Liver (tissue), 9 donors: ENCODE results near the gene MYO15A. TPM values are rescaled to one million over a fixed set of nuclear protein-coding genes. Genes with fewer than 3 reads are reported as not detected.

ENCODE experiments used
- DNase-seq: peaks from one replicate; pipeline ENCODE4 v3.0.0-alpha.2; 2017; ENCODE audit warnings: low spot score
- H3K27ac ChIP-seq, 2 donors: one replicate each; pipeline ENCODE4 v1.7.0; 2013; ENCODE audit warnings: inconsistent platforms in 2 of 2, low read length in 2 of 2, control low read depth in 1 of 2, low read depth in 1 of 2, mild to moderate bottlenecking in 1 of 2
- H3K27me3 ChIP-seq, 4 donors: one replicate each; pipeline versions ENCODE4 v1.6.1 to v1.7.0; 2013; ENCODE audit warnings: low read length in 3 of 4, inconsistent platforms in 1 of 4, mild to moderate bottlenecking in 1 of 4, moderate library complexity in 1 of 4; ENCODE audit not compliant: control insufficient read depth in 4 of 4, insufficient read depth in 4 of 4
- H3K36me3 ChIP-seq, 4 donors: one replicate each; pipeline versions ENCODE4 v1.6.1 to v1.7.0; 2013; ENCODE audit warnings: low read length in 3 of 4, mild to moderate bottlenecking in 3 of 4, low read depth in 1 of 4, moderate library complexity in 1 of 4; ENCODE audit not compliant: control insufficient read depth in 4 of 4, insufficient read depth in 3 of 4
- H3K4me1 ChIP-seq, 4 donors: one replicate each; pipeline versions ENCODE4 v1.6.1 to v1.7.0; 2013; ENCODE audit warnings: low read length in 3 of 4, mild to moderate bottlenecking in 3 of 4, moderate library complexity in 1 of 4; ENCODE audit not compliant: control insufficient read depth in 4 of 4, insufficient read depth in 4 of 4
- H3K4me3 ChIP-seq, 3 donors: one replicate each; pipeline versions ENCODE4 v1.6.1 to v1.7.0; 2013; ENCODE audit warnings: low read length in 3 of 3, control low read depth in 1 of 3, low read depth in 1 of 3, mild to moderate bottlenecking in 1 of 3
- H3K9ac ChIP-seq, 2 donors: one replicate each; pipeline ENCODE4 v1.7.0; 2013; ENCODE audit warnings: low read length in 2 of 2, mild to moderate bottlenecking in 2 of 2, moderate library complexity in 2 of 2, control low read depth in 1 of 2, low read depth in 1 of 2
- H3K9me3 ChIP-seq, 4 donors: one replicate each; pipeline versions ENCODE4 v1.6.1 to v1.7.0; 2013; ENCODE audit warnings: low read length in 3 of 4; ENCODE audit not compliant: control insufficient read depth in 4 of 4
- EGR1 ChIP-seq, 2 donors: IDR thresholded peaks; 2 replicates each; pipeline ENCODE4 v1.6.1; 2016 to 2018; ENCODE audit warnings: antibody characterized with exemption in 2 of 2, low read depth in 2 of 2
- FOXA1 ChIP-seq: IDR thresholded peaks from 2 replicates; pipeline ENCODE4 v1.6.1; 2016; ENCODE audit warnings: antibody characterized with exemption
- FOXA2 ChIP-seq: IDR thresholded peaks from 2 replicates; pipeline ENCODE4 v1.6.1; 2016; ENCODE audit warnings: antibody characterized with exemption
- GABPA ChIP-seq, 2 donors: IDR thresholded peaks in 1 of 2; conservative IDR thresholded peaks in 1 of 2; 2 replicates each; pipeline ENCODE4 v1.6.1; 2016; ENCODE audit warnings: antibody characterized with exemption in 2 of 2, mild to moderate bottlenecking in 1 of 2, moderate library complexity in 1 of 2
- HNF4G ChIP-seq: IDR thresholded peaks from 2 replicates; pipeline ENCODE4 v1.6.1; 2016; ENCODE audit warnings: antibody characterized with exemption
- RXRA ChIP-seq, 2 donors: IDR thresholded peaks; 2 replicates each; pipeline ENCODE4 v1.6.1; 2017 to 2018; ENCODE audit warnings: antibody characterized with exemption in 2 of 2, mild to moderate bottlenecking in 1 of 2
- SP1 ChIP-seq: IDR thresholded peaks from 2 replicates; pipeline ENCODE4 v1.6.1; 2018; ENCODE audit warnings: antibody characterized with exemption, mild to moderate bottlenecking
- TAF1 ChIP-seq: conservative IDR thresholded peaks from 2 replicates; pipeline ENCODE4 v1.6.1; 2016; ENCODE audit warnings: antibody characterized with exemption, mild to moderate bottlenecking
- WGBS: extraction: QIAGEN DNeasy Blood & Tissue Kit; methylation state at CpG from one replicate; pipeline ENCODE4 v1.1.7; 2013; 5-methylcytosine and 5-hydroxymethylcytosine counted together
- polyA plus RNA-seq, 2 donors: library from polyadenylated mRNA; stranded (reverse) in 1 of 2; unstranded in 1 of 2; fragments of 200-250 nt in 1 of 2; fragments of >200 nt in 1 of 2; fragmentation: Nextera tagmentation in 1 of 2; extraction: Ambion mirVana in 1 of 2; gene quantifications; one replicate each; pipeline versions ENCODE4 v1.2.1 to v1.2.3, GENCODE V29; 2013 to 2015
- total RNA-seq, 2 donors: library from RNA; depleted of rRNA; stranded (reverse); fragments of >200 nt; gene quantifications; one replicate each; pipeline ENCODE4 v1.2.3, GENCODE V29; 2014
- TF ChIP-seq, protein P1 (sequence below): IDR thresholded peaks from 2 replicates; pipeline ENCODE4 v1.6.1; 2016; ENCODE audit warnings: antibody characterized with exemption
- TF ChIP-seq, protein P2 (sequence below): IDR thresholded peaks from 2 replicates; pipeline ENCODE4 v1.6.1; 2016; ENCODE audit warnings: antibody characterized with exemption
- TF ChIP-seq, protein P3 (sequence below): IDR thresholded peaks from 2 replicates; pipeline ENCODE4 v1.6.1; 2016; ENCODE audit warnings: antibody characterized with exemption
- TF ChIP-seq, protein P4 (sequence below): IDR thresholded peaks from 2 replicates; pipeline ENCODE4 v1.6.1; 2016; ENCODE audit warnings: antibody characterized with exemption, mild to moderate bottlenecking
- donor health status: healthy.
- donor health status: healthy.
- donor health status: healthy.
- donor health status: healthy.
- donor health status: healthy.

Gene MYO15A
- total and polyA plus RNA-seq, 4 donors, result 0.15 to 2.9 (median 0.97) TPM

DNA sequence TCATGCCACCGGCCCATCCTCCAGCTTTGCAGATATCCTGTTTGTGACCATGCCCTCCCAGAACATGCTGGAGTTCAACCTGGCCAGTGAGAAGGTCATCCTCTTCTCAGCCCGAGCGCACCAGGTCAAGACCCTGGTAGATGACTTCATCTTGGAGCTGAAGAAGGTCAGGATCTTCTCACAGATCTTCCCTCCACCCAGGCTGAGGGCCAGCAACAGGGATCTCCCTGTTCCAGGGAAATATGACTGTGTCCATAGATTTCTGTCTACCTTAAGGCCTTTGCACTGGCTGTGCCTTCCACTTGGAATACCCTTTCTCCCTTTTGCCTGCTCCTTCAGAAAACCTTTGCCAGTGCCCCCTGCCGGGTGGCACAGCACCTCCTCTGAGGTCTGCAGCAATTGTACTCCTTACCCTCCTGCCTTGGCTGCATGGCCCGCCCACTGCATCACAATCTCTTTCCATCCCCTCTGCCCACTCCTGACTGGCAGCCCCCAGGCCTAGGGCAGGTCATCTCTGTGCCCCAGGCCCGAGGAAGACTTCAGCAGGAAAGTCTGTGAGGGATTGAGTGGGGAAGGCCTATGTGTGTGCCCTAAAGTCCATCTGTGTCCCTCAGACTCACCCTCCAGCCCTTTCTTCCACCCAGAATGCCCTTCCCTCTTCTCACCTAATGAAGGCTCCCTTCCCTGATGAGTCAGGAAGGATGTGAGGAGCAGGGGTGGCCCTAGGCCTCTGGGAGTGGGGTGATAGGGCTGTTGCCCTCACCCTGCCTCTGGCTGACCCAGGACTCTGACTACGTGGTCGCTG, 47.8 kb downstream of the MYO15A start:
- H3K27me3 ChIP-seq, result no peaks in the 10 kb centered on the region
- TF ChIP-seq SP1 (no peak), FOXA2 (no peak), RXRA (IDR thresholded peaks at IDR 0.05) (no peak)
- TF ChIP-seq, protein P1, sequence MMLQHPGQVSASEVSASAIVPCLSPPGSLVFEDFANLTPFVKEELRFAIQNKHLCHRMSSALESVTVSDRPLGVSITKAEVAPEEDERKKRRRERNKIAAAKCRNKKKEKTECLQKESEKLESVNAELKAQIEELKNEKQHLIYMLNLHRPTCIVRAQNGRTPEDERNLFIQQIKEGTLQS, result no peak
- TF ChIP-seq, protein P2, sequence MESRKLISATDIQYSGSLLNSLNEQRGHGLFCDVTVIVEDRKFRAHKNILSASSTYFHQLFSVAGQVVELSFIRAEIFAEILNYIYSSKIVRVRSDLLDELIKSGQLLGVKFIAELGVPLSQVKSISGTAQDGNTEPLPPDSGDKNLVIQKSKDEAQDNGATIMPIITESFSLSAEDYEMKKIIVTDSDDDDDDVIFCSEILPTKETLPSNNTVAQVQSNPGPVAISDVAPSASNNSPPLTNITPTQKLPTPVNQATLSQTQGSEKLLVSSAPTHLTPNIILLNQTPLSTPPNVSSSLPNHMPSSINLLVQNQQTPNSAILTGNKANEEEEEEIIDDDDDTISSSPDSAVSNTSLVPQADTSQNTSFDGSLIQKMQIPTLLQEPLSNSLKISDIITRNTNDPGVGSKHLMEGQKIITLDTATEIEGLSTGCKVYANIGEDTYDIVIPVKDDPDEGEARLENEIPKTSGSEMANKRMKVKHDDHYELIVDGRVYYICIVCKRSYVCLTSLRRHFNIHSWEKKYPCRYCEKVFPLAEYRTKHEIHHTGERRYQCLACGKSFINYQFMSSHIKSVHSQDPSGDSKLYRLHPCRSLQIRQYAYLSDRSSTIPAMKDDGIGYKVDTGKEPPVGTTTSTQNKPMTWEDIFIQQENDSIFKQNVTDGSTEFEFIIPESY, result no peak
- no peaks in the 10 kb centered on the region for H3K36me3 ChIP-seq
- no peak overlapping the region for H3K27ac ChIP-seq
- 83% methylated on average over 8 of the region's 8 CpGs for WGBS
- H3K9me3 ChIP-seq, result no peaks in the 10 kb centered on the region
- DNase-seq, result no peak
- H3K4me3 ChIP-seq, result no peak overlapping the region
- no peak overlapping the region for H3K9ac ChIP-seq
- peaks cover 2 to 9% (median 3%) of the 10 kb centered on the region in 4 donors for H3K4me1 ChIP-seq

DNA sequence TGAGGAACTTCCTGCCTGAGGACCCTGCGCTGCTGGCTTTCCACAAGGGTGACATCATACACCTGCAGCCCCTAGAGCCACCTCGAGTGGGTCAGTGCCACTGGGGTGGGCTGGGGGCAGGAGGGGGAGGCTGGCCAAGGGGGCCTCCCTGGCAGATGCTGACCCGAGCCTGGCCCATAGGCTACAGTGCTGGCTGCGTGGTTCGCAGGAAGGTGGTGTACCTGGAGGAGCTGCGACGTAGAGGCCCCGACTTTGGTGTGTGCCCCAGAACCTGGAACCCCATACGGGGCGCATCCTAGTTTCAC, 48.4 kb downstream of the MYO15A start:
- Histone ChIP-seq H3K9ac (no peak overlapping the region), H3K27ac (no peak overlapping the region), H3K4me3 (no peak overlapping the region), H3K27me3 (no peaks in the 10 kb centered on the region), H3K36me3 (no peaks in the 10 kb centered on the region), H3K4me1 (peaks cover 2 to 9% (median 3%) of the 10 kb centered on the region in 4 donors), H3K9me3 (no peaks in the 10 kb centered on the region)
- DNase-seq, result no peak
- TF ChIP-seq, protein P3, sequence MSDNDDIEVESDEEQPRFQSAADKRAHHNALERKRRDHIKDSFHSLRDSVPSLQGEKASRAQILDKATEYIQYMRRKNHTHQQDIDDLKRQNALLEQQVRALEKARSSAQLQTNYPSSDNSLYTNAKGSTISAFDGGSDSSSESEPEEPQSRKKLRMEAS, result no peak
- TF ChIP-seq EGR1 (IDR thresholded peaks at IDR 0.05; ENCODE audit: low read depth in 2 of 2) (no peak), TAF1 (no peak), FOXA2 (no peak), FOXA1 (no peak), GABPA (IDR thresholded peaks at IDR 0.05 in 1 of 2, conservative IDR thresholded peaks at IDR 0.05 in 1 of 2) (no peak), HNF4G (no peak)
- TF ChIP-seq, protein P4, sequence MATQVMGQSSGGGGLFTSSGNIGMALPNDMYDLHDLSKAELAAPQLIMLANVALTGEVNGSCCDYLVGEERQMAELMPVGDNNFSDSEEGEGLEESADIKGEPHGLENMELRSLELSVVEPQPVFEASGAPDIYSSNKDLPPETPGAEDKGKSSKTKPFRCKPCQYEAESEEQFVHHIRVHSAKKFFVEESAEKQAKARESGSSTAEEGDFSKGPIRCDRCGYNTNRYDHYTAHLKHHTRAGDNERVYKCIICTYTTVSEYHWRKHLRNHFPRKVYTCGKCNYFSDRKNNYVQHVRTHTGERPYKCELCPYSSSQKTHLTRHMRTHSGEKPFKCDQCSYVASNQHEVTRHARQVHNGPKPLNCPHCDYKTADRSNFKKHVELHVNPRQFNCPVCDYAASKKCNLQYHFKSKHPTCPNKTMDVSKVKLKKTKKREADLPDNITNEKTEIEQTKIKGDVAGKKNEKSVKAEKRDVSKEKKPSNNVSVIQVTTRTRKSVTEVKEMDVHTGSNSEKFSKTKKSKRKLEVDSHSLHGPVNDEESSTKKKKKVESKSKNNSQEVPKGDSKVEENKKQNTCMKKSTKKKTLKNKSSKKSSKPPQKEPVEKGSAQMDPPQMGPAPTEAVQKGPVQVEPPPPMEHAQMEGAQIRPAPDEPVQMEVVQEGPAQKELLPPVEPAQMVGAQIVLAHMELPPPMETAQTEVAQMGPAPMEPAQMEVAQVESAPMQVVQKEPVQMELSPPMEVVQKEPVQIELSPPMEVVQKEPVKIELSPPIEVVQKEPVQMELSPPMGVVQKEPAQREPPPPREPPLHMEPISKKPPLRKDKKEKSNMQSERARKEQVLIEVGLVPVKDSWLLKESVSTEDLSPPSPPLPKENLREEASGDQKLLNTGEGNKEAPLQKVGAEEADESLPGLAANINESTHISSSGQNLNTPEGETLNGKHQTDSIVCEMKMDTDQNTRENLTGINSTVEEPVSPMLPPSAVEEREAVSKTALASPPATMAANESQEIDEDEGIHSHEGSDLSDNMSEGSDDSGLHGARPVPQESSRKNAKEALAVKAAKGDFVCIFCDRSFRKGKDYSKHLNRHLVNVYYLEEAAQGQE, result no peak
- WGBS, result 94% methylated on average over 10 of the region's 10 CpGs
